Measurements from ENCODE around the gene SYCE1L. TPM values are rescaled to one million over a fixed set of nuclear protein-coding genes. Genes with fewer than 3 reads are reported as not detected.

SYCE1L gene
- total RNA-seq, 1 donor from 2014 or later = not detected

DNA sequence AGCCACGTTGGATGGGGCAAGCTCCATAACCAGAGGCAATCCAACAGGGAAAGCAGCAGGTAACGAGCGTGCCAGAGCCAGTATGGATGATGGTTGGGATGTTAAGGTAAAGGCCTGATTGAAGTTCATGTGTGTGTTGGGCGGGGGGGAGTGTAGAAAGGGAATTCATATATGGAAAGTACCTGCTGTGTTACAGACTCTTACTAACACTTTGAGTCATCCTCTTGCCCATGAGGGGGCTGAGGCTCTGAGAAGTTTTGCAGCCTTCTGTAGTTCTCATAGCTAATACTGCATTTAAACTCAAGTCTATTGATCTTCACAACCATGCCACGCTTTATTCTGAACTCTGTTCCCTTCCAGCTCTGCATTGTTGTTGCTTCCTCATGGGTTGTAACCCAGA lies 28.5 kb downstream of the SYCE1L start:
- no peaks in the 10 kb centered on the region for H3K36me3 ChIP-seq
- no peak for DNase-seq (ENCODE audit: low spot score in 2 of 2)
- intact Hi-C loops (cut with DNase I) = no loop called here

DNA sequence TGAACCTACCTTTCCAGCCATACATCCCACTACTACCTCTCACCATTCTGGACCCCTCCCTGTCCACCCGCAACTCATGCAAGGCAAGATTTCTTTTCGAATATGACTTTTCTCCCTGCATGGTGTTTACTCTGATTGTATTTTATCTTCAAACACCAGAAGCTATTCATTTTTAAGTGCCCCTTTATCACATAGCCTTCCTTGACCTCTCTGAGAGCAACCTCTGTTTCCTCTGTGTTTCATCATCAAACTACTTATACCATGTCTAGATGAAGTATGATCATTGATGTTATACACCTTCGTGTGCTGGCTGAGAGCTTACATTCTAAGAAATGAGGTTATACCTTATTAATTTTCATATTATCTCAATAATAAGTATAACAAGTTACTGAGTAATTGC lies 31.8 kb downstream of the SYCE1L start:
- intact Hi-C loops (cut with DNase I) = loop anchor here (10.0 kb wide), 1 partner anchor 1004 kb away; no protein-coding TSS in a partner anchor
- H3K27ac ChIP-seq = no peak overlapping the region
- no peaks in the 10 kb centered on the region for H3K4me1 ChIP-seq
- no peaks in the 10 kb centered on the region for H3K27me3 ChIP-seq
- no peaks in the 10 kb centered on the region for H3K9me3 ChIP-seq
- no peaks in the 10 kb centered on the region for H3K36me3 ChIP-seq
- no peak for DNase-seq (ENCODE audit: low spot score in 2 of 2)
- TF ChIP-seq, protein P1, sequence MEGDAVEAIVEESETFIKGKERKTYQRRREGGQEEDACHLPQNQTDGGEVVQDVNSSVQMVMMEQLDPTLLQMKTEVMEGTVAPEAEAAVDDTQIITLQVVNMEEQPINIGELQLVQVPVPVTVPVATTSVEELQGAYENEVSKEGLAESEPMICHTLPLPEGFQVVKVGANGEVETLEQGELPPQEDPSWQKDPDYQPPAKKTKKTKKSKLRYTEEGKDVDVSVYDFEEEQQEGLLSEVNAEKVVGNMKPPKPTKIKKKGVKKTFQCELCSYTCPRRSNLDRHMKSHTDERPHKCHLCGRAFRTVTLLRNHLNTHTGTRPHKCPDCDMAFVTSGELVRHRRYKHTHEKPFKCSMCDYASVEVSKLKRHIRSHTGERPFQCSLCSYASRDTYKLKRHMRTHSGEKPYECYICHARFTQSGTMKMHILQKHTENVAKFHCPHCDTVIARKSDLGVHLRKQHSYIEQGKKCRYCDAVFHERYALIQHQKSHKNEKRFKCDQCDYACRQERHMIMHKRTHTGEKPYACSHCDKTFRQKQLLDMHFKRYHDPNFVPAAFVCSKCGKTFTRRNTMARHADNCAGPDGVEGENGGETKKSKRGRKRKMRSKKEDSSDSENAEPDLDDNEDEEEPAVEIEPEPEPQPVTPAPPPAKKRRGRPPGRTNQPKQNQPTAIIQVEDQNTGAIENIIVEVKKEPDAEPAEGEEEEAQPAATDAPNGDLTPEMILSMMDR (IDR thresholded peaks at IDR 0.05) = no peak
- no peak overlapping the region for H3K4me3 ChIP-seq

More for the DNA sequence above, 28.5 kb downstream of the SYCE1L start:
- no peaks in the 10 kb centered on the region for H3K27me3 ChIP-seq
- H3K9me3 ChIP-seq = no peaks in the 10 kb centered on the region
- TF ChIP-seq, protein P1 (IDR thresholded peaks at IDR 0.05) = no peak
- H3K27ac ChIP-seq = no peak overlapping the region
- H3K4me1 ChIP-seq = no peaks in the 10 kb centered on the region
- H3K4me3 ChIP-seq = no peak overlapping the region

- no peak for DNase-seq (ENCODE audit: low spot score in 2 of 2)
- Histone ChIP-seq H3K36me3 (no peaks in the 10 kb centered on the region), H3K27me3 (no peaks in the 10 kb centered on the region), H3K9me3 (no peaks in the 10 kb centered on the region), H3K4me1 (no peaks in the 10 kb centered on the region), H3K27ac (no peak overlapping the region), H3K4me3 (no peak overlapping the region)
- TF ChIP-seq, protein P1 (IDR thresholded peaks at IDR 0.05) = no peak
- intact Hi-C loops (cut with DNase I) = loop anchor here (10.0 kb wide), 1 partner anchor 1001 kb away; no protein-coding TSS in a partner anchor
Measured at GRCh38 chr16:77233799-77234519, 34.8 kb downstream of the SYCE1L start.

DNA sequence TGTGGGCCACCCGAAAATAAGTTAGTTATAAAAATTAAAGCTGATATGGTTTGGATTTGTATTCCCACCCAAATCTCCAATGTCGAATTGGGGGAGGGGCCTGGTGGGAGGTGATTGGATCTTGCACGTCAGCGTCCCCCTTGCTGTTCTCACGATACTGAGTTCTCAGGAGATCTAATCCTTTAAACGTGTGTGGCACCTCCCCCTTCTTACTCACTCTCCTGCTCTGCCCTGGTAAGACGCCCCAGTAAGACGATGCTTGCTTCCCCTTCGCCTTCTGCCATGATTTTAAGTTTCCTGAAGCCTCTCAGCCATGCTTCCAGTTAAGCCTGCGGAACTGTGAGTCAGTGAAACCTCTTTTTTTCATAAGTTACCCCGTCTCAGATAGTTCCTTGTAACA lies 35.4 kb downstream of the SYCE1L start:
- H3K4me1 ChIP-seq = no peaks in the 10 kb centered on the region
- DNase-seq (ENCODE audit: low spot score in 2 of 2) = no peak
- intact Hi-C loops (cut with DNase I) = loop anchor here (10.0 kb wide), 1 partner anchor 1000 kb away; no protein-coding TSS in a partner anchor
- H3K4me3 ChIP-seq = no peak overlapping the region
- TF ChIP-seq, protein P1 (IDR thresholded peaks at IDR 0.05) = no peak
- H3K36me3 ChIP-seq = no peaks in the 10 kb centered on the region
- H3K9me3 ChIP-seq = no peaks in the 10 kb centered on the region
- H3K27me3 ChIP-seq = no peaks in the 10 kb centered on the region
- no peak overlapping the region for H3K27ac ChIP-seq

DNA sequence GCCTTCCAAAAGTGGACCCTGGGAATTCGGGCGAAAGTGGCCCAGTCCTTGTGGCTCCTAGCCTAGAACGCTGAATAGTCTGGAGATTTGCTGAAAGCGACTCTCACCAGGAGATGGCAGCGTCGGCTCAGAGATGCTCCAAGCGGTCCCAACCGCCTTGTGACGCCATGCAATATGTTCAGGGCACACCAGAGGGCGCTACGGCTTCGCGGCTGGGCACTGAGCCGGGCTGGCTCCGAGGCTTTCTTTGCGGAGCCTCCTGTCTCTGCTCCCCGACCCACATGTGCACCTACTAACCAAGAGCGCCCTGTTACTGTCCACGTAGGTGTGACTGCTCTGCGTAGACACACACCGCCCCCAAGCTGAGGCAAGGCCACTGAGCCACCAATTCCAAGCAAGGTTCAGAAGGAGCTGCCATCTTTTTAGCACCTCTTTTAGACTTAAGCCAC lies 36.9 kb downstream of the SYCE1L start:
- Histone ChIP-seq H3K27ac (no peak overlapping the region), H3K4me3 (peak overlapping the region; percentile 10 to 27), H3K4me1 (no peaks in the 10 kb centered on the region), H3K36me3 (no peaks in the 10 kb centered on the region), H3K27me3 (no peaks in the 10 kb centered on the region), H3K9me3 (no peaks in the 10 kb centered on the region)
- peak in 1 of 2 donors; percentile 87 for DNase-seq (ENCODE audit: low spot score in 2 of 2)
- intact Hi-C loops (cut with DNase I) = loop anchor here (1.0 to 10.0 kb wide), 3 partner anchors 348 to 999 kb away; no protein-coding TSS in a partner anchor
- TF ChIP-seq, protein P1 (IDR thresholded peaks at IDR 0.05) = peak; percentile 98 to 99 (median 98)

All from ascending aorta (tissue), 2 donors.